Activated naive CD8-positive, alpha-beta T cell (primary cell): ENCODE measurements around the gene ATRNL1.
"Not testable (repeated sequence)": the region's sequence is repeated elsewhere in the genome, so short reads cannot be mapped to it uniquely, and the experiment has no call there.

Experiments
- H3K27ac Mint-ChIP-seq: one replicate; pipeline ENCODE4 v1.8.0; 2021; ENCODE audit warnings: mixed read lengths
- H3K27me3 Mint-ChIP-seq: one replicate; pipeline ENCODE4 v1.8.0; 2021; ENCODE audit warnings: mixed read lengths
- H3K36me3 Mint-ChIP-seq: one replicate; pipeline ENCODE4 v1.8.0; 2021; ENCODE audit warnings: mixed read lengths
- H3K4me1 Mint-ChIP-seq: one replicate; pipeline ENCODE4 v1.8.0; 2021; ENCODE audit warnings: low read depth, mixed read lengths
- H3K4me3 Mint-ChIP-seq: one replicate; pipeline ENCODE4 v1.8.0; 2021; ENCODE audit warnings: mild to moderate bottlenecking, mixed read lengths
- H3K9me3 Mint-ChIP-seq: one replicate; pipeline ENCODE4 v1.8.0; 2021; ENCODE audit warnings: low read depth, mixed read lengths

The ATRNL1 gene

GRCh38 chr10:115065801-115066200 lies 27.4 kb upstream of the ATRNL1 start:
- H3K4me3 Mint-ChIP-seq: no peak overlapping the region

GRCh38 chr10:115066528-115066927 lies 26.6 kb upstream of the ATRNL1 start:
- Mint-ChIP-seq H3K9me3 (no peaks in the 10 kb centered on the region), H3K27me3 (peaks cover 14% of the 10 kb centered on the region), H3K4me1 (no peaks in the 10 kb centered on the region), H3K4me3 (no peak overlapping the region), H3K27ac (no peak overlapping the region), H3K36me3 (no peaks in the 10 kb centered on the region)

More at GRCh38 chr10:115065801-115066200, 27.4 kb upstream of the ATRNL1 start:
- no peaks in the 10 kb centered on the region for H3K4me1 Mint-ChIP-seq
- no peak overlapping the region for H3K27ac Mint-ChIP-seq
- no peaks in the 10 kb centered on the region for H3K9me3 Mint-ChIP-seq
- H3K36me3 Mint-ChIP-seq: no peaks in the 10 kb centered on the region
- peaks cover 14% of the 10 kb centered on the region for H3K27me3 Mint-ChIP-seq

GRCh38 chr10:115073796-115074195 lies 19.4 kb upstream of the ATRNL1 start:
- no peaks in the 10 kb centered on the region for H3K36me3 Mint-ChIP-seq
- no peak overlapping the region for H3K27ac Mint-ChIP-seq
- H3K9me3 Mint-ChIP-seq: no peaks in the 10 kb centered on the region
- no peak overlapping the region for H3K4me3 Mint-ChIP-seq
- H3K4me1 Mint-ChIP-seq: no peaks in the 10 kb centered on the region
- peaks cover 14% of the 10 kb centered on the region for H3K27me3 Mint-ChIP-seq

GRCh38 chr10:115082506-115082905 lies 10.7 kb upstream of the ATRNL1 start:
- Mint-ChIP-seq H3K4me3 (no peak overlapping the region), H3K9me3 (peaks cover 8% of the 10 kb centered on the region), H3K36me3 (peaks cover 2% of the 10 kb centered on the region), H3K27ac (no peak overlapping the region), H3K27me3 (peaks cover 13% of the 10 kb centered on the region), H3K4me1 (no peaks in the 10 kb centered on the region)

- Mint-ChIP-seq H3K27me3 (peaks cover 12% of the 10 kb centered on the region), H3K27ac (no peak overlapping the region), H3K4me3 (no peak overlapping the region), H3K9me3 (peaks cover 5% of the 10 kb centered on the region), H3K36me3 (no peaks in the 10 kb centered on the region), H3K4me1 (no peaks in the 10 kb centered on the region)
Observed at GRCh38 chr10:115084277-115084850, 8.8 kb upstream of the ATRNL1 start.

- H3K4me3 Mint-ChIP-seq: no peak overlapping the region
- no peaks in the 10 kb centered on the region for H3K36me3 Mint-ChIP-seq
- H3K27me3 Mint-ChIP-seq: peaks cover 30% of the 10 kb centered on the region
- no peak overlapping the region for H3K27ac Mint-ChIP-seq
- peaks cover 8% of the 10 kb centered on the region for H3K4me1 Mint-ChIP-seq
- H3K9me3 Mint-ChIP-seq: peaks cover 4% of the 10 kb centered on the region
Observed at GRCh38 chr10:115091161-115091560, 2.0 kb upstream of the ATRNL1 start.

GRCh38 chr10:115092258-115092554 lies 959 bp upstream of the ATRNL1 start:
- Mint-ChIP-seq H3K27ac (no peak overlapping the region), H3K4me3 (peak overlapping the region; percentile 83), H3K27me3 (peaks cover 37% of the 10 kb centered on the region), H3K36me3 (no peaks in the 10 kb centered on the region), H3K4me1 (peaks cover 8% of the 10 kb centered on the region), H3K9me3 (peaks cover 3% of the 10 kb centered on the region)

GRCh38 chr10:115092555-115093285 lies 445 bp upstream of the ATRNL1 start:
- Mint-ChIP-seq H3K27me3 (peaks cover 37% of the 10 kb centered on the region), H3K27ac (no peak overlapping the region), H3K4me3 (peak overlapping the region; percentile 83), H3K36me3 (no peaks in the 10 kb centered on the region), H3K4me1 (peaks cover 8% of the 10 kb centered on the region), H3K9me3 (no peaks in the 10 kb centered on the region)

GRCh38 chr10:115093776-115094408 lies 727 bp downstream of the ATRNL1 start:
- H3K27ac Mint-ChIP-seq: no peak overlapping the region
- H3K36me3 Mint-ChIP-seq: no peaks in the 10 kb centered on the region
- peaks cover 37% of the 10 kb centered on the region for H3K27me3 Mint-ChIP-seq
- peak overlapping the region; percentile 77 for H3K4me3 Mint-ChIP-seq
- H3K4me1 Mint-ChIP-seq: peaks cover 8% of the 10 kb centered on the region
- no peaks in the 10 kb centered on the region for H3K9me3 Mint-ChIP-seq

- H3K27ac Mint-ChIP-seq: no peak overlapping the region
- H3K4me1 Mint-ChIP-seq: peaks cover 8% of the 10 kb centered on the region
- H3K4me3 Mint-ChIP-seq: peak overlapping the region; percentile 77
- H3K36me3 Mint-ChIP-seq: no peaks in the 10 kb centered on the region
- peaks cover 38% of the 10 kb centered on the region for H3K27me3 Mint-ChIP-seq
- no peaks in the 10 kb centered on the region for H3K9me3 Mint-ChIP-seq
Observed at GRCh38 chr10:115094416-115095140, 1.4 kb downstream of the ATRNL1 start.

- no peak overlapping the region for H3K4me3 Mint-ChIP-seq
Observed at GRCh38 chr10:115095758-115096157, 2.6 kb downstream of the ATRNL1 start.

GRCh38 chr10:115103700-115104099 lies 10.5 kb downstream of the ATRNL1 start:
- peaks cover 29% of the 10 kb centered on the region for H3K27me3 Mint-ChIP-seq
- peaks cover 12% of the 10 kb centered on the region for H3K9me3 Mint-ChIP-seq
- peaks cover 8% of the 10 kb centered on the region for H3K36me3 Mint-ChIP-seq
- no peak overlapping the region for H3K4me3 Mint-ChIP-seq
- no peak overlapping the region for H3K27ac Mint-ChIP-seq
- no peaks in the 10 kb centered on the region for H3K4me1 Mint-ChIP-seq

More at GRCh38 chr10:115095758-115096157, 2.6 kb downstream of the ATRNL1 start:
- Mint-ChIP-seq H3K4me1 (peaks cover 8% of the 10 kb centered on the region), H3K36me3 (no peaks in the 10 kb centered on the region), H3K9me3 (no peaks in the 10 kb centered on the region), H3K27me3 (peaks cover 41% of the 10 kb centered on the region), H3K27ac (no peak overlapping the region)

GRCh38 chr10:115105411-115105810 lies 12.2 kb downstream of the ATRNL1 start:
- peaks cover 12% of the 10 kb centered on the region for H3K9me3 Mint-ChIP-seq

GRCh38 chr10:115107830-115108229 lies 14.7 kb downstream of the ATRNL1 start:
- H3K4me3 Mint-ChIP-seq: no peak overlapping the region
- H3K36me3 Mint-ChIP-seq: peaks cover 8% of the 10 kb centered on the region
- H3K4me1 Mint-ChIP-seq: no peaks in the 10 kb centered on the region
- peaks cover 26% of the 10 kb centered on the region for H3K27me3 Mint-ChIP-seq
- peaks cover 15% of the 10 kb centered on the region for H3K9me3 Mint-ChIP-seq
- no peak overlapping the region for H3K27ac Mint-ChIP-seq

More at GRCh38 chr10:115105411-115105810, 12.2 kb downstream of the ATRNL1 start:
- not testable (repeated sequence) for H3K4me3 Mint-ChIP-seq, H3K4me1 Mint-ChIP-seq, H3K36me3 Mint-ChIP-seq, H3K27ac Mint-ChIP-seq
- H3K27me3 Mint-ChIP-seq: peaks cover 26% of the 10 kb centered on the region

- Mint-ChIP-seq H3K36me3 (no peaks in the 10 kb centered on the region), H3K4me1 (no peaks in the 10 kb centered on the region), H3K27ac (no peak overlapping the region), H3K9me3 (peaks cover 4% of the 10 kb centered on the region), H3K4me3 (no peak overlapping the region), H3K27me3 (peaks cover 8% of the 10 kb centered on the region)
Observed at GRCh38 chr10:115117301-115117700, 24.1 kb downstream of the ATRNL1 start.
